B cell (primary cell): ENCODE data around the gene MTCL1. TPM values are rescaled to one million over a fixed set of nuclear protein-coding genes. Genes with fewer than 3 reads are reported as not detected.

Source experiments
- ATAC-seq: fragments of 200-7000 bp; cut with Tn5 transposase; one replicate; pipeline ENCODE4 v1.10.0; 2021; ENCODE audit warnings: low read depth, mild to moderate bottlenecking, moderate number of reproducible peaks, moderate library complexity
- CTCF ChIA-PET: fragments of 350-600 bp; sonication (Branson Sonifier 250); formaldehyde crosslinking; loops from one replicate; lab custom pipeline; 2021; ENCODE audit warnings: antibody characterized with exemption, inconsistent platforms; lab: Charles Lee
- POLR2A ChIA-PET: fragments of 350-600 bp; sonication (Branson Sonifier 250); formaldehyde crosslinking; loops from one replicate; lab custom pipeline; 2021; ENCODE audit warnings: antibody characterized with exemption; lab: Charles Lee
- DNase-seq: peaks from one replicate; pipeline ENCODE4 v3.0.0; 2013
- H2AFZ ChIP-seq: 2 replicates; pipeline ENCODE4 v1.6.1; 2012; ENCODE audit warnings: mild to moderate bottlenecking, low read depth, low read length; ENCODE audit not compliant: insufficient read depth, poor library complexity, severe bottlenecking
- H3K27ac ChIP-seq, 2 donors: 1 replicate in 1 of 2; 2 replicates in 1 of 2; pipeline ENCODE4 v1.5.1; 2012 to 2013; ENCODE audit warnings: low read length in 2 of 2, mild to moderate bottlenecking in 2 of 2, moderate library complexity in 1 of 2
- H3K27me3 ChIP-seq, 4 experiments: fragments of 200-600 bp in 1 of 4; sonication (generic) in 1 of 4; replicated peaks in 1 of 4; 1 replicate in 2 of 4; 2 replicates in 2 of 4; pipeline versions ENCODE4 v1.6.1 to v1.7.0; 2013 to 2016; ENCODE audit warnings: low read length in 3 of 4, mild to moderate bottlenecking in 2 of 4, mixed read lengths in 1 of 4, moderate library complexity in 1 of 4; ENCODE audit not compliant: insufficient read depth in 4 of 4, control insufficient read depth in 3 of 4; ENCODE audit errors: control extremely low read depth in 1 of 4
- H3K36me3 ChIP-seq, 2 experiments: replicated peaks in 1 of 2; 1 replicate in 1 of 2; 2 replicates in 1 of 2; pipeline versions ENCODE4 v1.6.1 to v1.7.1; 2013; ENCODE audit warnings: low read length in 1 of 2; ENCODE audit not compliant: insufficient read depth in 2 of 2, control insufficient read depth in 1 of 2; ENCODE audit errors: control extremely low read depth in 1 of 2, extremely low read depth in 1 of 2
- H3K4me1 ChIP-seq, 2 donors: fragments of 200-600 bp in 1 of 2; sonication (generic) in 1 of 2; 1 replicate in 1 of 2; 2 replicates in 1 of 2; pipeline versions ENCODE4 v1.5.1 to v1.6.1; 2013 to 2017; ENCODE audit warnings: low read length in 2 of 2; ENCODE audit not compliant: control insufficient read depth in 2 of 2, insufficient read depth in 2 of 2
- H3K4me2 ChIP-seq: replicated peaks from 2 replicates; pipeline ENCODE3; 2012; ENCODE audit warnings: mild to moderate bottlenecking, low read depth, low read length; ENCODE audit not compliant: poor library complexity, severe bottlenecking
- H3K4me3 ChIP-seq, 5 experiments: fragments of 200-600 bp in 1 of 5; sonication (generic) in 1 of 5; 1 replicate in 3 of 5; 2 replicates in 2 of 5; pipeline versions ENCODE4 v1.5.1 to v1.7.0; 2011 to 2016; ENCODE audit warnings: low read length in 4 of 5, mild to moderate bottlenecking in 4 of 5, low read depth in 2 of 5, control low read depth in 1 of 5, moderate library complexity in 1 of 5; ENCODE audit not compliant: insufficient read depth in 1 of 5; ENCODE audit errors: control extremely low read depth in 1 of 5, extremely low read depth in 1 of 5
- H3K79me2 ChIP-seq: fragments of 200-600 bp; sonication (generic); one replicate; pipeline ENCODE4 v1.6.0; 2016; ENCODE audit warnings: low read length; ENCODE audit not compliant: control insufficient read depth, insufficient read depth
- H3K9ac ChIP-seq: fragments of 200-600 bp; sonication (generic); 2 replicates; pipeline ENCODE4 v1.6.1; 2017; ENCODE audit warnings: mild to moderate bottlenecking, low read length, moderate library complexity
- H3K9me3 ChIP-seq, 3 donors: one replicate each; pipeline versions ENCODE4 v1.6.1 to v1.7.1; 2013; ENCODE audit warnings: low read length in 2 of 3; ENCODE audit not compliant: control insufficient read depth in 2 of 3, insufficient read depth in 1 of 3; ENCODE audit errors: control extremely low read depth in 1 of 3
- H4K20me1 ChIP-seq: 2 replicates; pipeline ENCODE4 v1.6.0; 2012; ENCODE audit warnings: mild to moderate bottlenecking, low read length; ENCODE audit not compliant: insufficient read depth, control insufficient read depth, poor library complexity, severe bottlenecking
- H3K27ac Mint-ChIP-seq: one replicate; pipeline ENCODE4 v1.8.0; 2021; ENCODE audit warnings: mixed read lengths
- H3K27me3 Mint-ChIP-seq: one replicate; pipeline ENCODE4 v1.8.0; 2021; ENCODE audit warnings: mixed read lengths
- H3K4me1 Mint-ChIP-seq: one replicate; pipeline ENCODE4 v1.8.0; 2021; ENCODE audit warnings: mixed read lengths
- H3K4me3 Mint-ChIP-seq: one replicate; pipeline ENCODE4 v1.8.0; 2021; ENCODE audit warnings: mixed read lengths
- H3K9me3 Mint-ChIP-seq: one replicate; pipeline ENCODE4 v1.8.0; 2022; ENCODE audit warnings: mixed read lengths; ENCODE audit not compliant: insufficient read depth
- EZH2 ChIP-seq: IDR thresholded peaks from 2 replicates; pipeline ENCODE4 v1.6.1; 2012; ENCODE audit warnings: borderline replicate concordance, low read depth, mild to moderate bottlenecking, moderate library complexity, low read length; ENCODE audit not compliant: insufficient read depth, poor library complexity, severe bottlenecking
- WGBS: methylation state at CpG from one replicate; pipeline ENCODE4 v1.1.5; 2013; ENCODE audit warnings: missing lambda C conversion rate; ENCODE audit not compliant: insufficient coverage; 5-methylcytosine and 5-hydroxymethylcytosine counted together
- intact Hi-C: fragments of 100-400 bp; cut with micrococcal nuclease; formaldehyde crosslinking; loops from one replicate; pipeline ENCODE4 v1.10.0; 2022
- polyA plus RNA-seq: library from polyadenylated mRNA; depleted of rRNA; stranded (reverse); fragments of >200 nt; gene quantifications from 2 replicates; pipeline ENCODE4 v1.2.3, GENCODE V29; 2012
- total RNA-seq, 2 donors: library from RNA; stranded (reverse); fragments of 120-200 nt in 1 of 2; gene quantifications; 1 replicate in 1 of 2; 2 replicates in 1 of 2; pipeline versions ENCODE4 v1.2.3 to v1.2.4, GENCODE V29; 2013 to 2022
- TF ChIP-seq, protein P1 (sequence below): fragments of 200-600 bp; IDR thresholded peaks from one replicate; pipeline ENCODE4 v1.8.0; 2022; ENCODE audit warnings: antibody characterized with exemption, mild to moderate bottlenecking

Gene MTCL1
- total and polyA plus RNA-seq, 2 donors (not counting 1 experiment from before 2014, with no cell fraction given) = 2.7 to 5.8 TPM

- peaks cover 22 to 27% of the 10 kb centered on the region in 2 donors for H3K4me1 ChIP-seq
- CTCF ChIA-PET = interaction anchor here (0.9 to 3.3 kb wide), 9 partner anchors 11 to 809 kb away, joined by 3 to 21 read pairs (median 5); no protein-coding TSS in a partner anchor
- H3K4me3 ChIP-seq = peak overlapping the region in 4 of 5 experiments; percentile 51 to 74 (median 59)
- H3K9me3 ChIP-seq = peaks cover 0 to 7% (median 0%) of the 10 kb centered on the region in 3 donors
- ATAC-seq (no peak), DNase-seq (peak; percentile 28)
- intact Hi-C loops = loop anchor here (5.0 to 10.0 kb wide), 2 partner anchors 907 to 1205 kb away; partner anchors contain the start of genes PPP4R1 and VAPA
- peak overlapping the region; percentile 71 for H3K9ac ChIP-seq
- H4K20me1 ChIP-seq = no peaks in the 10 kb centered on the region
- peaks cover 0 to 31% (median 18%) of the 10 kb centered on the region in 4 experiments for H3K27me3 ChIP-seq
- Mint-ChIP-seq H3K4me3 (peak overlapping the region; percentile 98), H3K27me3 (peaks cover 27% of the 10 kb centered on the region), H3K4me1 (peaks cover 27% of the 10 kb centered on the region), H3K27ac (peak overlapping the region; percentile 50), H3K9me3 (no peaks in the 10 kb centered on the region)
- 50% methylated on average over 1 of the region's 4 CpGs for WGBS
- peaks cover 8% of the 10 kb centered on the region for H3K79me2 ChIP-seq
- POLR2A ChIA-PET = interaction anchor here (0.9 kb wide), 1 partner anchor 48 kb away, joined by 3 read pairs; no protein-coding TSS in a partner anchor
- H2AFZ ChIP-seq = peak overlapping the region; percentile 73
- TF ChIP-seq, protein P1, sequence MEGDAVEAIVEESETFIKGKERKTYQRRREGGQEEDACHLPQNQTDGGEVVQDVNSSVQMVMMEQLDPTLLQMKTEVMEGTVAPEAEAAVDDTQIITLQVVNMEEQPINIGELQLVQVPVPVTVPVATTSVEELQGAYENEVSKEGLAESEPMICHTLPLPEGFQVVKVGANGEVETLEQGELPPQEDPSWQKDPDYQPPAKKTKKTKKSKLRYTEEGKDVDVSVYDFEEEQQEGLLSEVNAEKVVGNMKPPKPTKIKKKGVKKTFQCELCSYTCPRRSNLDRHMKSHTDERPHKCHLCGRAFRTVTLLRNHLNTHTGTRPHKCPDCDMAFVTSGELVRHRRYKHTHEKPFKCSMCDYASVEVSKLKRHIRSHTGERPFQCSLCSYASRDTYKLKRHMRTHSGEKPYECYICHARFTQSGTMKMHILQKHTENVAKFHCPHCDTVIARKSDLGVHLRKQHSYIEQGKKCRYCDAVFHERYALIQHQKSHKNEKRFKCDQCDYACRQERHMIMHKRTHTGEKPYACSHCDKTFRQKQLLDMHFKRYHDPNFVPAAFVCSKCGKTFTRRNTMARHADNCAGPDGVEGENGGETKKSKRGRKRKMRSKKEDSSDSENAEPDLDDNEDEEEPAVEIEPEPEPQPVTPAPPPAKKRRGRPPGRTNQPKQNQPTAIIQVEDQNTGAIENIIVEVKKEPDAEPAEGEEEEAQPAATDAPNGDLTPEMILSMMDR = no peak
- no peak for TF ChIP-seq EZH2
- no peak overlapping the region for H3K27ac ChIP-seq
- no peaks in the 10 kb centered on the region for H3K36me3 ChIP-seq
- H3K4me2 ChIP-seq = peak overlapping the region; percentile 96
These were observed 2.4 kb downstream of the MTCL1 start for GRCh38 chr18:8707556-8708300.
